HCT116 (cell line): ENCODE data around the gene TPX2.

ENCODE experiments used
- CBX3 ChIP-seq: IDR thresholded peaks from 2 replicates; pipeline ENCODE4 v1.6.1; 2012; ENCODE audit warnings: low read depth
- CTCF ChIP-seq, 3 experiments: fragments of 200-600 bp in 1 of 3; sonication (generic) in 1 of 3; IDR thresholded peaks in 2 of 3; conservative IDR thresholded peaks in 1 of 3; 2 replicates each; pipeline ENCODE4 v1.5.1; 2012 to 2017; ENCODE audit warnings: low read depth in 2 of 3, low read length in 2 of 3, antibody characterized with exemption in 1 of 3, borderline replicate concordance in 1 of 3, control low read depth in 1 of 3, mild to moderate bottlenecking in 1 of 3, mixed read lengths in 1 of 3, mixed run types in 1 of 3, moderate library complexity in 1 of 3; ENCODE audit not compliant: insufficient read depth in 1 of 3
- EGR1 ChIP-seq: IDR thresholded peaks from 2 replicates; pipeline ENCODE4 v1.6.1; 2012; ENCODE audit warnings: low read depth
- EZH2 ChIP-seq: fragments of 200-600 bp; sonication (generic); IDR thresholded peaks from 2 replicates; pipeline ENCODE4 v1.6.1; 2017; ENCODE audit warnings: antibody characterized with exemption, mixed run types
- POLR2A ChIP-seq: IDR thresholded peaks from 2 replicates; pipeline ENCODE4 v1.7.0; 2011; ENCODE audit warnings: borderline replicate concordance; ENCODE audit not compliant: insufficient read depth, insufficient read length; ENCODE audit errors: extremely low read depth
- POLR2AphosphoS5 ChIP-seq: IDR thresholded peaks from 2 replicates; pipeline ENCODE4 v1.6.1; 2011; ENCODE audit warnings: mild to moderate bottlenecking, low read depth, low read length, moderate library complexity
- RAD21 ChIP-seq: IDR thresholded peaks from 2 replicates; pipeline ENCODE4 v1.6.1; 2012; ENCODE audit warnings: low read depth, mild to moderate bottlenecking
- YY1 ChIP-seq: IDR thresholded peaks from 2 replicates; pipeline ENCODE4 v1.6.1; 2011; ENCODE audit warnings: low read length, low read depth, moderate library complexity, mild to moderate bottlenecking; ENCODE audit not compliant: insufficient replicate concordance; ENCODE audit errors: extremely low read depth
- ZBTB33 ChIP-seq: IDR thresholded peaks from 2 replicates; pipeline ENCODE4 v1.6.1; 2011; ENCODE audit warnings: mild to moderate bottlenecking, low read length, moderate library complexity; ENCODE audit not compliant: insufficient replicate concordance; ENCODE audit errors: extremely low read depth

DNA sequence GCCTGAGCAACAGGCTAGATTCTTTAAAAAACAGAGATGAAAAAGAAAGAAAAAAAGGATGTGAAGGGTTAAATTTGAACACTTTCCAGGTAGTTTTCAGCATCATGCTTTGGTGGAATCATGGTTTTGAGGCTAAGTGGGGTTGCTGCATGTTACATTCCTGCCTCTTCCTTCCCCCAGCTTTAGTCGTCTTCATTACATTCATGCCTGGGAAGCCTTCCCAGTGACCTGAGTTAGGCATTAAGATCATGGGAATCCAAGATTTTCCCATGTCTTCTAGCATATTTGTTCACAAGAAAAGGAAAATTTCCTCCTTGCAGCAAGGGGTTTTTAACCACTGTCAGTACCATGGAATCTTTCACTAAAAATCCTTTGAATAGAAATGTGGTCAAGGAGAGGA lies 12.0 kb downstream of the TPX2 start:
- TF ChIP-seq CBX3 (no peak), EZH2 (no peak), POLR2A (no peak), ZBTB33 (no peak), EGR1 (no peak), POLR2AphosphoS5 (no peak), CTCF (IDR thresholded peaks at IDR 0.05 in 2 of 3, conservative IDR thresholded peaks at IDR 0.05 in 1 of 3; ENCODE audit: borderline replicate concordance in 1 of 3, insufficient read depth in 1 of 3, low read depth in 2 of 3, low read length in 2 of 3) (no peak), YY1 (no peak), RAD21 (no peak)
